Calu3 (cell line): ENCODE data around the gene TSPAN13. TPM values are rescaled to one million over a fixed set of nuclear protein-coding genes. Genes with fewer than 3 reads are reported as not detected.

Experiments used
- BruUV-seq: library from RNA; stranded (reverse); fragments of 400-500 nt; replicated peaks from 2 replicates; lab custom pipeline; 2021; lab: Mats Ljungman, UMichigan
- CTCF ChIA-PET: fragments of 300-600 bp; sonication (Branson Sonifier 250); formaldehyde crosslinking; loops from one replicate; lab custom pipeline; 2022; ENCODE audit warnings: antibody characterized with exemption; lab: Charles Lee
- DNase-seq: peaks from one replicate; pipeline ENCODE4 v3.0.0; 2022
- H3K27ac Mint-ChIP-seq: one replicate; pipeline ENCODE4 v1.8.0; 2022; ENCODE audit warnings: mixed read lengths; ENCODE audit not compliant: unreplicated experiment
- H3K27me3 Mint-ChIP-seq: one replicate; pipeline ENCODE4 v1.8.0; 2022; ENCODE audit warnings: mixed read lengths; ENCODE audit not compliant: unreplicated experiment
- H3K36me3 Mint-ChIP-seq: one replicate; pipeline ENCODE4 v1.8.0; 2022; ENCODE audit warnings: mild to moderate bottlenecking, moderate library complexity, mixed read lengths; ENCODE audit not compliant: insufficient read depth, unreplicated experiment
- H3K4me1 Mint-ChIP-seq: one replicate; pipeline ENCODE4 v1.8.0; 2022; ENCODE audit warnings: mild to moderate bottlenecking, low read depth, mixed read lengths; ENCODE audit not compliant: unreplicated experiment
- H3K4me3 Mint-ChIP-seq: one replicate; pipeline ENCODE4 v1.8.0; 2022; ENCODE audit warnings: mild to moderate bottlenecking, low read depth, moderate library complexity, mixed read lengths; ENCODE audit not compliant: unreplicated experiment
- H3K9me3 Mint-ChIP-seq: one replicate; pipeline ENCODE4 v1.8.0; 2022; ENCODE audit warnings: low read depth, mixed read lengths; ENCODE audit not compliant: unreplicated experiment
- CTCF ChIP-seq: fragments of 200-600 bp; IDR thresholded peaks from one replicate; pipeline ENCODE4 v1.8.0; 2022; ENCODE audit warnings: antibody characterized with exemption; ENCODE audit not compliant: unreplicated experiment
- intact Hi-C: fragments of 100-400 bp; cut with micrococcal nuclease; formaldehyde crosslinking; loops from one replicate; pipeline ENCODE4 v1.10.0; 2022; ENCODE audit not compliant: unreplicated experiment
- total RNA-seq: library from RNA; stranded (reverse); gene quantifications from 2 replicates; pipeline ENCODE4 v1.2.3, GENCODE V29; 2022

TSPAN13 gene
- total RNA-seq, 1 experiment from 2014 or later, result 148 TPM

- intact Hi-C loops, result no loop called here
- DNase-seq, result no peak
- no peak for TF ChIP-seq CTCF
- H3K36me3 Mint-ChIP-seq, result no peaks in the 10 kb centered on the region
- H3K27ac Mint-ChIP-seq, result no peak overlapping the region
- H3K4me3 Mint-ChIP-seq, result no peak overlapping the region
- H3K27me3 Mint-ChIP-seq, result no peaks in the 10 kb centered on the region
- no TSS peak for BruUV-seq
- H3K4me1 Mint-ChIP-seq, result peaks cover 16% of the 10 kb centered on the region
- CTCF ChIA-PET, result interaction anchor here (0.6 kb wide), 1 partner anchor 17 kb away, joined by 5 read pairs; no protein-coding TSS in a partner anchor
- H3K9me3 Mint-ChIP-seq, result no peaks in the 10 kb centered on the region
Measured at GRCh38 chr7:16773326-16773725, 19.8 kb downstream of the TSPAN13 start.

- BruUV-seq, result no TSS peak
- no peak overlapping the region for H3K4me3 Mint-ChIP-seq
- no peak for TF ChIP-seq CTCF
- H3K4me1 Mint-ChIP-seq, result peaks cover 16% of the 10 kb centered on the region
- H3K27me3 Mint-ChIP-seq, result no peaks in the 10 kb centered on the region
- CTCF ChIA-PET, result interaction anchor here (0.6 kb wide), 2 partner anchors 13 to 17 kb away, joined by 3 to 5 read pairs; no protein-coding TSS in a partner anchor
- intact Hi-C loops, result no loop called here
- no peak for DNase-seq
- no peak overlapping the region for H3K27ac Mint-ChIP-seq
- no peaks in the 10 kb centered on the region for H3K36me3 Mint-ChIP-seq
- no peaks in the 10 kb centered on the region for H3K9me3 Mint-ChIP-seq
Measured at GRCh38 chr7:16773884-16774283, 20.3 kb downstream of the TSPAN13 start.

GRCh38 chr7:16774294-16774693, 20.7 kb downstream of the TSPAN13 start:
- no peak for TF ChIP-seq CTCF
- CTCF ChIA-PET, result interaction anchor here (0.6 kb wide), 1 partner anchor 12 kb away, joined by 3 read pairs; no protein-coding TSS in a partner anchor
- H3K9me3 Mint-ChIP-seq, result no peaks in the 10 kb centered on the region
- intact Hi-C loops, result no loop called here
- no peak overlapping the region for H3K4me3 Mint-ChIP-seq
- no peaks in the 10 kb centered on the region for H3K36me3 Mint-ChIP-seq
- H3K27me3 Mint-ChIP-seq, result no peaks in the 10 kb centered on the region
- H3K27ac Mint-ChIP-seq, result no peak overlapping the region
- H3K4me1 Mint-ChIP-seq, result peaks cover 16% of the 10 kb centered on the region
- DNase-seq, result no peak
- BruUV-seq, result no TSS peak

- no peaks in the 10 kb centered on the region for H3K27me3 Mint-ChIP-seq
- TF ChIP-seq CTCF, result no peak
- no peaks in the 10 kb centered on the region for H3K36me3 Mint-ChIP-seq
- H3K27ac Mint-ChIP-seq, result no peak overlapping the region
- no peaks in the 10 kb centered on the region for H3K9me3 Mint-ChIP-seq
- peaks cover 16% of the 10 kb centered on the region for H3K4me1 Mint-ChIP-seq
- no TSS peak for BruUV-seq
- intact Hi-C loops, result no loop called here
- CTCF ChIA-PET, result interaction anchor here (0.7 kb wide), 1 partner anchor 111 kb away, joined by 3 read pairs; no protein-coding TSS in a partner anchor
- H3K4me3 Mint-ChIP-seq, result no peak overlapping the region
- DNase-seq, result no peak
Measured at GRCh38 chr7:16774986-16775385, 21.4 kb downstream of the TSPAN13 start.
